ENCODE measurements around the gene FMN1. TPM values are rescaled to one million over a fixed set of nuclear protein-coding genes. Genes with fewer than 3 reads are reported as not detected.

Gene FMN1
- total and polyA plus RNA-seq, 3 donors from 2014 or later: 17.7 to 53.7 (median 47.4) TPM

DNA sequence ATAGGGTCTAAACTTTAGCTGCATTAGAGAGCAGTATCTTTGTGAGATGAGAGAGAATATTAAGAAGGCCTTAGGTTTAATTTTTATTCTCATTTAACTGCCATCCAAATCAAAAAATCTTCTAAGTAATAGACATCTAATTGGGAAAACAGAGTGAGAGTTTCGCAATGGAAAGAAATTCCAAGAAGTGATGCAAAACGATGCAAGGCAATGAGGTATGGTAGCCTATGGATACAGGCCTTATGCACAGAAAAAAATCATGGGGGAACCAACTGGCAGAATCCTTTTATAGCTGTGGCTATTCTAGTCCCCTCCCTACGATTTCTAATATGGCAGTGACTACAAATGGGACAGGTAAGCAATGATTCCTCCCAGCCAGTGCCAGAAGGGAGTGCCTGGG lies 250.8 kb downstream of the FMN1 start:
- TF ChIP-seq POLR2A (IDR thresholded peaks at IDR 0.05): no peak
- TF ChIP-seq, protein P1, sequence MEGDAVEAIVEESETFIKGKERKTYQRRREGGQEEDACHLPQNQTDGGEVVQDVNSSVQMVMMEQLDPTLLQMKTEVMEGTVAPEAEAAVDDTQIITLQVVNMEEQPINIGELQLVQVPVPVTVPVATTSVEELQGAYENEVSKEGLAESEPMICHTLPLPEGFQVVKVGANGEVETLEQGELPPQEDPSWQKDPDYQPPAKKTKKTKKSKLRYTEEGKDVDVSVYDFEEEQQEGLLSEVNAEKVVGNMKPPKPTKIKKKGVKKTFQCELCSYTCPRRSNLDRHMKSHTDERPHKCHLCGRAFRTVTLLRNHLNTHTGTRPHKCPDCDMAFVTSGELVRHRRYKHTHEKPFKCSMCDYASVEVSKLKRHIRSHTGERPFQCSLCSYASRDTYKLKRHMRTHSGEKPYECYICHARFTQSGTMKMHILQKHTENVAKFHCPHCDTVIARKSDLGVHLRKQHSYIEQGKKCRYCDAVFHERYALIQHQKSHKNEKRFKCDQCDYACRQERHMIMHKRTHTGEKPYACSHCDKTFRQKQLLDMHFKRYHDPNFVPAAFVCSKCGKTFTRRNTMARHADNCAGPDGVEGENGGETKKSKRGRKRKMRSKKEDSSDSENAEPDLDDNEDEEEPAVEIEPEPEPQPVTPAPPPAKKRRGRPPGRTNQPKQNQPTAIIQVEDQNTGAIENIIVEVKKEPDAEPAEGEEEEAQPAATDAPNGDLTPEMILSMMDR (IDR thresholded peaks at IDR 0.05): no peak
- Histone ChIP-seq H3K27me3 (no peaks in the 10 kb centered on the region), H3K4me1 (no peaks in the 10 kb centered on the region), H3K27ac (no peak overlapping the region), H3K4me3 (no peak overlapping the region), H3K9me3 (no peaks in the 10 kb centered on the region), H3K36me3 (ENCODE audit: low read depth, missing control alignments) (no peaks in the 10 kb centered on the region)
- WGBS, 2 donors: 84 to 92% methylated on average over 3 of the region's 3 CpGs
- no peak for DNase-seq
- intact Hi-C loops (cut with DNase I; ENCODE audit: low total_unique reads): no loop called here

DNA sequence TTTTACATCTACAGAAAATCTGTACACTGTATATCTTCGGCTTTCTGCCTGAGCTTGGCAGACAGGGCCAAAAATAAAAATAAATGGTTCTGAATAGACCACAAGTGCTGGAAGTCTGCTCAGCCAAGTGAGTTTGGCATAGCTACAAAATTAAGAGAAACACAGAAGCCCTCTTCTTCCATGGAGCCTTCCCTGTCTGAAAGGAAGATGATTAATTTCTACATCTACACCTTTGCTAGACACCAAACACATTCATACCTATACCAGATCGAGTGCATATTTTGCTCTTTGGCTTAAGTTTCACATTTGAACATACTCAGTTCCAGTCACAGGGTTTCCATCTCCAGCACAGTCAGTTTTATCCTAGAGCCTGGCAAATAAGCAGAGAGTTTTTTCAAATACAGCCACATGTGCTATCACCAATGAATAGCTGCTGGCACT lies 252.1 kb downstream of the FMN1 start:
- Histone ChIP-seq H3K9me3 (no peaks in the 10 kb centered on the region), H3K27ac (no peak overlapping the region), H3K36me3 (ENCODE audit: low read depth, missing control alignments) (no peaks in the 10 kb centered on the region), H3K4me3 (no peak overlapping the region), H3K27me3 (no peaks in the 10 kb centered on the region), H3K4me1 (no peaks in the 10 kb centered on the region)
- TF ChIP-seq, protein P1 (IDR thresholded peaks at IDR 0.05): no peak
- no peak for TF ChIP-seq POLR2A (IDR thresholded peaks at IDR 0.05)
- intact Hi-C loops (cut with DNase I; ENCODE audit: low total_unique reads): no loop called here
- DNase-seq: no peak
- WGBS, 2 donors: 70 to 71% methylated on average over 2 of the region's 2 CpGs

DNA sequence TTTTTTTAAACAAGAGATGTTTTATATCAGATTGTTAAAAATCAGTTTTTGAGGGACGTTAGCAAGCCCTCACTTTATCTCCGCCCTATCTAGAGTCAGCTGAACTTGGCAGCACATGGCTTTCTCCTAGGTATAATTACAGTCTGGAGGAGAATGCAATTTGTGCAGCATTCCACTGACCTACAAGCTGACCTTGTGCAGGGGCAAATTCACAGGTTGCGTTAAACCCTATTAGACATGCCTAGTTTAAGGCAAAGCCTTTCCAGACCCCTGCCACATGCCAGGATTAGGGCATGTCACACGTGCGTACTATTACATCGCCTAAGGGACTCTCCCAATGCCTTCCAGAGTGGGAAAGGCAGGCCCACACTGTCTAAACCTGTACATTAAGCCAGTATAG lies 252.7 kb downstream of the FMN1 start:
- WGBS, 2 donors: 77 to 80% methylated on average over 6 of the region's 6 CpGs
- no peaks in the 10 kb centered on the region for H3K4me1 ChIP-seq
- H3K36me3 ChIP-seq (ENCODE audit: low read depth, missing control alignments): no peaks in the 10 kb centered on the region
- DNase-seq: no peak
- no peak overlapping the region for H3K27ac ChIP-seq
- TF ChIP-seq, protein P1 (IDR thresholded peaks at IDR 0.05): no peak
- no peak for TF ChIP-seq POLR2A (IDR thresholded peaks at IDR 0.05)
- no peak overlapping the region for H3K4me3 ChIP-seq
- no peaks in the 10 kb centered on the region for H3K27me3 ChIP-seq
- H3K9me3 ChIP-seq: no peaks in the 10 kb centered on the region
- intact Hi-C loops (cut with DNase I; ENCODE audit: low total_unique reads): no loop called here

DNA sequence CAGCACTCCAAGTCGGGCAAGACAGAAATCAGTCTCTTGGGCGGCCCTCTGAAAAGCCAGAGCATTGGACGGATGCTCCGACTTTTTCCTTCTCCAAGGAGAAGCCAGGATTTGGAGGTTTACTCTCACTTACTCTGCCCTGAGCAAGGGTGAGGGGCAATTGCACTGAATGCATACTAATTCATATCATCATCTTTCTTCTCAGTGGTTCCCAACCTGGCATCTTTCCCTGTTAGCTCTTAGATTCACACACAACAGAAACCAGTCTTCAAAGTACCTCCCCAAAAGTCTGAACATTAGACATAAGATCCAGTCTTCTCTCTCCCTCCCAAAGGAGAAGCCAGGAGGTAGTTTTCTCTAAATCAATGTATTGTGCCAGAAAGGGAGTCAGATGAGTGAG lies 257.5 kb downstream of the FMN1 start:
- no peaks in the 10 kb centered on the region for H3K9me3 ChIP-seq
- no peak overlapping the region for H3K27ac ChIP-seq
- no peaks in the 10 kb centered on the region for H3K36me3 ChIP-seq (ENCODE audit: low read depth, missing control alignments)
- intact Hi-C loops (cut with DNase I; ENCODE audit: low total_unique reads): loop anchor here (10.0 kb wide), 1 partner anchor 92 kb away; no protein-coding TSS in a partner anchor
- no peak for TF ChIP-seq POLR2A (IDR thresholded peaks at IDR 0.05)
- TF ChIP-seq, protein P1 (IDR thresholded peaks at IDR 0.05): no peak
- DNase-seq: no peak
- H3K27me3 ChIP-seq: no peaks in the 10 kb centered on the region
- no peak overlapping the region for H3K4me3 ChIP-seq
- WGBS, 2 donors: 94 to 98% methylated on average over 4 of the region's 4 CpGs
- H3K4me1 ChIP-seq: no peaks in the 10 kb centered on the region

DNA sequence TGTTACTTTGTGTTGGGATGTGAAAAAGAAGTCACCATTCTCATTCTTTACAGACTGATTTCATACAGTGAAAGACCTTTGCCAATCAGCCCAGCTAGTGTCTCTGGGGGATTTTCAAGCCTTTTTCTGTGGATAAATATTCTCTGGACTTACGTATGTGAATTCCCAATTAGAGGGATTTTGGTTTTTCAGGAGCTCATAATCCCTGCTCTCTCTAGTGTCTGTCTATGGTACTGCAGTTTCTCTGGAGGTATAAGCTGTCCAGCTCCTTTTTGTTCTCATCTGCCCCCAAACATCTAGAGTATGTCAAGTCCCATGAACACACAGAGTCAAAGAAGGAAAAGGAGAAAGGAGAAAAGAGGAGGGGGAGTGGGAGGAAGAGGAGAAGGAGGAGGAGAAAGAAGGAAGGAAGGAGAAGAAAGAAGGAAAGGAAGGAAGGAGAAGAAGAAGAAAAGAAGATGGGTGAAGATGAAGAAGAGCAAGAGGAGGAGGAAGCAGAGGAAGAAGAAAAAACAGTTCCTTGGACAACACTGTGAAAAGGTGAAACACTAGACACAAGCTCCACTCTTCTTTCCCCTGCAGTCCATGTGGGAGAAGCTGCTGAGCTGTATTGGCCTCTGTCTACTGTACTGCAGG lies 258.1 kb downstream of the FMN1 start:
- TF ChIP-seq, protein P1 (IDR thresholded peaks at IDR 0.05): peak; percentile 51 to 76 (median 59)
- no peak for TF ChIP-seq POLR2A (IDR thresholded peaks at IDR 0.05)
- H3K36me3 ChIP-seq (ENCODE audit: low read depth, missing control alignments): no peaks in the 10 kb centered on the region
- H3K27me3 ChIP-seq: no peaks in the 10 kb centered on the region
- H3K9me3 ChIP-seq: no peaks in the 10 kb centered on the region
- H3K27ac ChIP-seq: no peak overlapping the region
- H3K4me3 ChIP-seq: no peak overlapping the region
- no peak for DNase-seq
- H3K4me1 ChIP-seq: no peaks in the 10 kb centered on the region
- intact Hi-C loops (cut with DNase I; ENCODE audit: low total_unique reads): loop anchor here (10.0 kb wide), 1 partner anchor 92 kb away; no protein-coding TSS in a partner anchor
- WGBS, 2 donors: 30 to 36% methylated on average over 1 of the region's 1 CpG

Data from testis (tissue), 3 donors.